ENCODE results near the gene PCBP2. TPM values are rescaled to one million over a fixed set of nuclear protein-coding genes. Genes with fewer than 3 reads are reported as not detected.

Gene PCBP2
- total RNA-seq, 4 donors from 2014 or later, result 414 to 583 (median 490) TPM

DNA sequence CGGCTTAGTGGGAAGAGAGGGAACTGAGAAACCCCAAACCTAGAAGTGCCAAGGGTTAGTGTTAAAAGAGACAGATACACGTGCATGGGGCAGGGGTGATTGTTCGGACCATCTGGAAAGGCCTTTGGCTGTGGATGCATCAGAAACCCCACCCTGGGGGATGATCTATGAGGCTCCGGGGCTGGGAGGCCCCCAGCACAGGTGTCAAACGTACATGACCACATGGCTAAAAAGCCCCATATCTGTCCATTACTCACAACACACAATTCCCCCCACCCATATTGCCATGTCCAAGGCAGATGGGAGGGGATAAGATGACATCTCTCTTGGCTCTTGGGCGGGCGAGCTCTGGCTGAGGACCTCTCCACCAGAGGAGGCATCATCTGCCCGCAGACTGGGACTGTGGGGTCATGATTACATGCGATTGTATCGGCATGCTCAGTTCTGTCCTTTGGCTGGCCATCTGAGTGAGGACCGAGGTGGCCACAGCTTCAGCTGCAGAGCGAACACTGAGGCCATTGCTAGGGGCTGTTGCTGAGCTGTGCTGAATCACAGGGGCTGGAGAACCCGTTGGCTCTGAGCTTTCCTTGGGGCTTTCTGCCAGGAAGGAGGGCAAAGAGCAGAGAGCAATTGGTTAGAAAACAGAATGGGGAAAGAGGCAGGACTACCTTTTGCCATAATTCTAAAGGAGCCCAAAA lies 65.0 kb downstream of the PCBP2 start:
- 83% methylated on average over 13 of the region's 13 CpGs for WGBS, 2 donors
- no peak overlapping the region for H3K27ac ChIP-seq
- no peak for TF ChIP-seq EP300 (IDR thresholded peaks at IDR 0.05)
- no peak for TF ChIP-seq POLR2A (IDR thresholded peaks at IDR 0.05)
- TF ChIP-seq, protein P1, sequence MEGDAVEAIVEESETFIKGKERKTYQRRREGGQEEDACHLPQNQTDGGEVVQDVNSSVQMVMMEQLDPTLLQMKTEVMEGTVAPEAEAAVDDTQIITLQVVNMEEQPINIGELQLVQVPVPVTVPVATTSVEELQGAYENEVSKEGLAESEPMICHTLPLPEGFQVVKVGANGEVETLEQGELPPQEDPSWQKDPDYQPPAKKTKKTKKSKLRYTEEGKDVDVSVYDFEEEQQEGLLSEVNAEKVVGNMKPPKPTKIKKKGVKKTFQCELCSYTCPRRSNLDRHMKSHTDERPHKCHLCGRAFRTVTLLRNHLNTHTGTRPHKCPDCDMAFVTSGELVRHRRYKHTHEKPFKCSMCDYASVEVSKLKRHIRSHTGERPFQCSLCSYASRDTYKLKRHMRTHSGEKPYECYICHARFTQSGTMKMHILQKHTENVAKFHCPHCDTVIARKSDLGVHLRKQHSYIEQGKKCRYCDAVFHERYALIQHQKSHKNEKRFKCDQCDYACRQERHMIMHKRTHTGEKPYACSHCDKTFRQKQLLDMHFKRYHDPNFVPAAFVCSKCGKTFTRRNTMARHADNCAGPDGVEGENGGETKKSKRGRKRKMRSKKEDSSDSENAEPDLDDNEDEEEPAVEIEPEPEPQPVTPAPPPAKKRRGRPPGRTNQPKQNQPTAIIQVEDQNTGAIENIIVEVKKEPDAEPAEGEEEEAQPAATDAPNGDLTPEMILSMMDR (IDR thresholded peaks at IDR 0.05), result no peak
- H3K4me3 ChIP-seq, result no peak overlapping the region
- no peaks in the 10 kb centered on the region for H3K4me1 ChIP-seq
- DNase-seq (ENCODE audit: low spot score in 2 of 2), result no peak
- no peaks in the 10 kb centered on the region for H3K9me3 ChIP-seq
- H3K27me3 ChIP-seq, result no peaks in the 10 kb centered on the region
- peaks cover 0 to 100% (median 24%) of the 10 kb centered on the region in 3 donors for H3K36me3 ChIP-seq

DNA sequence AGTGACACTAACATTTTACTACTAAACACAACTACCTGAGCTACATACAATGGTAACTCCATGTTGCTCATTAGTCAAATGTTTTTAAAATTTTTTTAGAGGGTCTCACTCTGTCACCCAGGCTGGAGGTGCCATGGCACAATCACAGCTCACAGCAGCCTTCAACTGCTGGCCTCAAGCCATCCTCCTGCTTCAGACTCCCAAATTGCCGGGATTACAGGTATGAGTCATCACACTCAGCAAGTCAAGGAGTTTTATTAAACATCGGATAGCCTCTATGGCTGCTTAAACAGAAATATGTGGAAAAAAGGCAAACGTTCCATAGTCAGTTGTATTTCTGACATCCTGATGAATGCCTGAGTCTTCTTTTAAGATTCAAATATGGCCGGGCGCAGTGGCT lies 66.5 kb downstream of the PCBP2 start:
- no peak for DNase-seq (ENCODE audit: low spot score in 2 of 2)
- H3K36me3 ChIP-seq, result peaks cover 0 to 100% (median 27%) of the 10 kb centered on the region in 3 donors
- H3K4me1 ChIP-seq, result no peaks in the 10 kb centered on the region
- H3K9me3 ChIP-seq, result no peaks in the 10 kb centered on the region
- TF ChIP-seq, protein P1 (IDR thresholded peaks at IDR 0.05), result no peak
- TF ChIP-seq EP300 (IDR thresholded peaks at IDR 0.05) (no peak), POLR2A (IDR thresholded peaks at IDR 0.05) (no peak)
- no peak overlapping the region for H3K27ac ChIP-seq
- no peaks in the 10 kb centered on the region for H3K27me3 ChIP-seq
- H3K4me3 ChIP-seq, result no peak overlapping the region
- WGBS, 2 donors, result 85 to 88% methylated on average over 5 of the region's 5 CpGs

DNA sequence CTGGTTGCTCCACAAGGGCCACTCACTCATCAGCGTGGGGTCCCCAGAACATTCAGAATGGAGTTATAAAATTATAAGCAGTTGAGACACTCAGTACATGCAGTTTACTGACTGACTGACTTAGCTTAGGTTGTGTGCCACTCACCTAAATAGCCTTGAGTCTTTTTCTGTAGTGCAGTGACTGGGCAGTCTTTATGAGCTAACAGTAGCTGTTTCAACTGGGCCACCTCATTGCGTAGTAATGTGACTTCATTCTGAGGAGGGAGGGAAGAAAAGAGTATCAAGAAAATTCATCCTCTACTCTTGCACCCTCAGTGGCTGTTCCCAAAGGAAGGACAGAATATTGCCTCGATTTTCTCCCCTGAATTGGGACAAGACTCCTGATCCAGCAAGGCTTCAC lies 71.2 kb downstream of the PCBP2 start:
- TF ChIP-seq EP300 (IDR thresholded peaks at IDR 0.05) (no peak), POLR2A (IDR thresholded peaks at IDR 0.05) (no peak)
- TF ChIP-seq, protein P1 (IDR thresholded peaks at IDR 0.05), result no peak
- 95% methylated on average over 3 of the region's 3 CpGs for WGBS, 2 donors
- Histone ChIP-seq H3K4me3 (no peak overlapping the region), H3K27me3 (no peaks in the 10 kb centered on the region), H3K4me1 (no peaks in the 10 kb centered on the region), H3K36me3 (peaks cover 0 to 100% (median 18%) of the 10 kb centered on the region in 3 donors), H3K27ac (no peak overlapping the region), H3K9me3 (no peaks in the 10 kb centered on the region)
- DNase-seq (ENCODE audit: low spot score in 2 of 2), result no peak

DNA sequence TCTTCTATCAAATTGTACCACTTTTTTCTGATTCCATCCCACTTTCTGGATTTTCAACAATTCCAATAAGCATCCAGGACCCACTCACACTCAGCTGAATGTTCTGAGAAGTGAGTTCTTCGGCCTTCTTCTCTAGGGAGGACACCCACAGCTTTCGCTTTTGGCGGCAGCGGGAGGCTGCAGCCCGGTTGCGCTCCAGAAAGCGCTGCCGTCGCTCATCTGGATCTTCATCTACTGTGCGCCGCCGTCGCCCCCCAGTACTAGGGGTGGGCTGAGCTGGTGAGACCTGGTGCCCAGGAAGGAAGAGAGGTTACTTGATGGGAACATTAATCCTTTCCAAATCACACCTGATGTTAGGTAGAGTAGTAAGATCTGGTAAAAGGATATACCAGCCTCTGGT lies 72.6 kb downstream of the PCBP2 start:
- no peak for DNase-seq (ENCODE audit: low spot score in 2 of 2)
- Histone ChIP-seq H3K27ac (no peak overlapping the region), H3K36me3 (peaks cover 0 to 100% (median 18%) of the 10 kb centered on the region in 3 donors), H3K9me3 (no peaks in the 10 kb centered on the region), H3K4me3 (no peak overlapping the region), H3K27me3 (no peaks in the 10 kb centered on the region), H3K4me1 (no peaks in the 10 kb centered on the region)
- 92 to 95% methylated on average over 13 of the region's 13 CpGs for WGBS, 2 donors
- TF ChIP-seq EP300 (IDR thresholded peaks at IDR 0.05) (no peak), POLR2A (IDR thresholded peaks at IDR 0.05) (no peak)
- TF ChIP-seq, protein P1 (IDR thresholded peaks at IDR 0.05), result no peak

DNA sequence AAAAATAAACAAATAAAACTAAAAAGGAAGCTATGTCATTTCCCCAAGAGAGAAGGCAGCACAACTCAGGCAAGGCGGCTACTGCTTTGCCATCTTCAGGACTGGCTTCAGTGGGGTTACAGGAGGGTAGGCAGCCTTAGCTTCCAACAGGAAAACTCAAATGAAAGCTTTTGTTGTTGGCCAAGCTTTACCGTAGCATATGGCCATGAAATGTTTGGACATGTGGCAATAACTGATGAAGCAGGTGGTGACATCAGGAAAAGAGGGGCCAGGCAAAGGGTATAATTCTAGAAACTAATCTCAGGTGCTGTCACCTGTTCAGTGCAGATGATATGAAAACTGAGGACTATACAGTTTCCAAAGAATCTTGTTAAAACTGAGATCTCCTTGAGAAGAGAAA lies 78.2 kb downstream of the PCBP2 start:
- DNase-seq (ENCODE audit: low spot score in 2 of 2), result no peak
- Histone ChIP-seq H3K27ac (no peak overlapping the region), H3K4me1 (peaks cover 0 to 12% (median 0%) of the 10 kb centered on the region in 4 donors), H3K4me3 (no peak overlapping the region), H3K9me3 (no peaks in the 10 kb centered on the region), H3K36me3 (peaks cover 3 to 99% (median 14%) of the 10 kb centered on the region in 3 donors), H3K27me3 (no peaks in the 10 kb centered on the region)
- WGBS, 2 donors, result 91 to 95% methylated on average over 2 of the region's 2 CpGs
- TF ChIP-seq POLR2A (IDR thresholded peaks at IDR 0.05) (no peak), EP300 (IDR thresholded peaks at IDR 0.05) (no peak)
- TF ChIP-seq, protein P1 (IDR thresholded peaks at IDR 0.05), result no peak

All from tibial nerve (tissue), 4 donors.